ENCODE measurements around the gene NRIP1. TPM values are rescaled to one million over a fixed set of nuclear protein-coding genes. Genes with fewer than 3 reads are reported as not detected.
"Not testable (repeated sequence)": the region's sequence is repeated elsewhere in the genome, so short reads cannot be mapped to it uniquely, and the experiment has no call there.

The NRIP1 gene
- total RNA-seq, 1 donor from 2014 or later = 11.4 TPM

GRCh38 chr21:14927324-14927723 lies 137.5 kb downstream of the NRIP1 start:
- H3K4me1 Mint-ChIP-seq (ENCODE audit: low read depth) = not testable (repeated sequence)

DNA sequence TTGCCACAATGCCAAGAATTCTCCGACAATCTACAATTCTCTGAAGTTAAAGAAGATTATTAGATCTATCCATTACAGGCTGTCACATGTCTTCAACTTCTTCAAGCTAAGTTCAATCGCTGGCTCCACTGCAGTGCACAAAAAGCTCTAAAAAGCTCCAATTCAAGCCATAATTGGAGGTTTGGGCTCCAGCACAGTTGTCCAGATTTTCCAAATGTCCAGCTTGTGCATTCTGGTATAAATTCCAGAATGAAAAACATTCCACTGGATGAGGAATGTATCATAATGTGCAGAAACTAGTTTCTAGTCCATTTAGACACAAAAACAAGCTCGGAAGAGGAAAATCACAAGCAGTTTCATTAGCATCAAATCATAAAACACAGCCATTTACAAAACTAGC lies 138.6 kb downstream of the NRIP1 start:
- no peak for DNase-seq (ENCODE audit: low spot score)
- Mint-ChIP-seq H3K4me1 (ENCODE audit: low read depth) (no peaks in the 10 kb centered on the region), H3K9me3 (no peaks in the 10 kb centered on the region), H3K4me3 (no peak overlapping the region), H3K27me3 (ENCODE audit: insufficient read depth) (no peaks in the 10 kb centered on the region), H3K36me3 (ENCODE audit: low read depth) (no peaks in the 10 kb centered on the region), H3K27ac (no peak overlapping the region)
- intact Hi-C loops (cut with micrococcal nuclease) = no loop called here

More at GRCh38 chr21:14927324-14927723, 137.5 kb downstream of the NRIP1 start:
- H3K36me3 Mint-ChIP-seq (ENCODE audit: low read depth); H3K27me3 Mint-ChIP-seq (ENCODE audit: insufficient read depth); DNase-seq (ENCODE audit: low spot score); H3K9me3 Mint-ChIP-seq; H3K4me3 Mint-ChIP-seq; H3K27ac Mint-ChIP-seq; intact Hi-C loops (cut with micrococcal nuclease): not testable (repeated sequence)

DNA sequence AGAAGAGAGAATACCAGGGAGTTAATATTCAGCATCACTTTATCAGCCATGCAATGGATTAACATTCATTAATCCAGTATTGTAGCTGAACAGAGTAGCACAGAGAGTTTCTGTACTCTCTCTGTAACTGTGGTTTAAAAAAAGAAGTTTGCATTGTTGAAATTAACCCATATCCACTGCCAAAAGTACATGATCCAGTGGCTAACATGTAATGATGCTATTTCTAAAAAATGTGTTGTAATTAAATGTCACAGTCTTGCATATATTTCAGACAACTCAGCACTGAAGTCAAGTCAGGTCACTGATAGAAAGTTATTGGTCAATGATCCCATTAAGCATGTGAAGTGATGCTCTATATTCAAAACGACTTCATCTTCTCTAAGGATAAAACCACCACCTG lies 141.3 kb downstream of the NRIP1 start:
- no peaks in the 10 kb centered on the region for H3K27me3 Mint-ChIP-seq (ENCODE audit: insufficient read depth)
- H3K27ac Mint-ChIP-seq = no peak overlapping the region
- H3K4me3 Mint-ChIP-seq = no peak overlapping the region
- DNase-seq (ENCODE audit: low spot score) = no peak
- no peaks in the 10 kb centered on the region for H3K36me3 Mint-ChIP-seq (ENCODE audit: low read depth)
- no peaks in the 10 kb centered on the region for H3K9me3 Mint-ChIP-seq
- intact Hi-C loops (cut with micrococcal nuclease) = no loop called here
- H3K4me1 Mint-ChIP-seq (ENCODE audit: low read depth) = no peaks in the 10 kb centered on the region

GRCh38 chr21:14922980-14923379 lies 141.8 kb downstream of the NRIP1 start:
- intact Hi-C loops (cut with micrococcal nuclease) = no loop called here
- no peak for DNase-seq (ENCODE audit: low spot score)
- H3K4me1 Mint-ChIP-seq (ENCODE audit: low read depth) = no peaks in the 10 kb centered on the region
- H3K27me3 Mint-ChIP-seq (ENCODE audit: insufficient read depth) = no peaks in the 10 kb centered on the region
- H3K9me3 Mint-ChIP-seq = no peaks in the 10 kb centered on the region
- no peak overlapping the region for H3K4me3 Mint-ChIP-seq
- H3K27ac Mint-ChIP-seq = no peak overlapping the region
- no peaks in the 10 kb centered on the region for H3K36me3 Mint-ChIP-seq (ENCODE audit: low read depth)

DNA sequence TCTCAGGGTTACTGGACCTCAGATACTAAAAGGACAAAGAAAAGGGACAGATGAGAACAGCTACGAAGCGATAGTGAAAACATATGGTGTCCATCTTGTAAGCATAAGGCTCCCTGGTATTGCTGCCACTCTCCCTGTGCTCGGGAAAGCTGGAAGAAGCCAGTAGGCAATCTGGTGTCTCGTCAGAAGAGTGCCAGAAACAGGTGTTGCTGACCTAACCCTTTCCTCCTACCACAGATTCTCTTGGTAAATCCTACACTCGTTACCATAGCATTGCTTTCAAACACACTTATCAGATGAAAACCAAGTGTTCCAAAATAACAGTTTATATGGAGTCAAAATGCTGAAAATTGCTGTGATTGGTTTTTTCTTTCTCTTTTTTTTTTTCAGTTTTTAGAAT lies 146.3 kb downstream of the NRIP1 start:
- Mint-ChIP-seq H3K9me3 (no peaks in the 10 kb centered on the region), H3K4me3 (no peak overlapping the region)
- DNase-seq (ENCODE audit: low spot score) = no peak

DNA sequence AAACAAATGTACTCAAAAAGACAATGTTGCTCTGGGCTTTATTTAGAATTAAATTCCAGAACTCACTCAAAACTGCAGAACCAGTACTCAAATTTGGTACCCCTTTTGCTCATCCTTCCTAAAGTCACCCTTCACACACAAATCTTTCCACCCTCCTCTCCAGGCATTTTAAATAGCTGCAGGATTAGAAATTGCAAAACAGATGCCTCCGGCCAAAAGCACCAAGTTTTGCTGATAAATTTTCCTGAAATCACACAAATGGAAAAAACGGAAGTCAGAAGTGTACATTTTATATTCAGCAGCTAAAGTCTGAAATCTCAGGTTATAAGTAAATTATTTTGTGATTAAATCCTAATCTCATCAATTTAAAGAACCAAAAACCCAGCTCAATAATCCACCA lies 147.0 kb downstream of the NRIP1 start:
- intact Hi-C loops (cut with micrococcal nuclease) = no loop called here
- Mint-ChIP-seq H3K27ac (no peak overlapping the region), H3K4me3 (no peak overlapping the region), H3K9me3 (no peaks in the 10 kb centered on the region), H3K4me1 (ENCODE audit: low read depth) (no peaks in the 10 kb centered on the region), H3K36me3 (ENCODE audit: low read depth) (no peaks in the 10 kb centered on the region), H3K27me3 (ENCODE audit: insufficient read depth) (no peaks in the 10 kb centered on the region)
- no peak for DNase-seq (ENCODE audit: low spot score)

More for the DNA sequence above, 146.3 kb downstream of the NRIP1 start:
- intact Hi-C loops (cut with micrococcal nuclease) = no loop called here
- Mint-ChIP-seq H3K27ac (no peak overlapping the region), H3K36me3 (ENCODE audit: low read depth) (no peaks in the 10 kb centered on the region), H3K27me3 (ENCODE audit: insufficient read depth) (no peaks in the 10 kb centered on the region), H3K4me1 (ENCODE audit: low read depth) (no peaks in the 10 kb centered on the region)

GRCh38 chr21:14916676-14917141 lies 148.1 kb downstream of the NRIP1 start:
- Mint-ChIP-seq H3K27me3 (ENCODE audit: insufficient read depth) (no peaks in the 10 kb centered on the region), H3K27ac (no peak overlapping the region), H3K9me3 (no peaks in the 10 kb centered on the region), H3K4me1 (ENCODE audit: low read depth) (no peaks in the 10 kb centered on the region), H3K36me3 (ENCODE audit: low read depth) (no peaks in the 10 kb centered on the region), H3K4me3 (no peak overlapping the region)
- no peak for DNase-seq (ENCODE audit: low spot score)
- intact Hi-C loops (cut with micrococcal nuclease) = no loop called here

DNA sequence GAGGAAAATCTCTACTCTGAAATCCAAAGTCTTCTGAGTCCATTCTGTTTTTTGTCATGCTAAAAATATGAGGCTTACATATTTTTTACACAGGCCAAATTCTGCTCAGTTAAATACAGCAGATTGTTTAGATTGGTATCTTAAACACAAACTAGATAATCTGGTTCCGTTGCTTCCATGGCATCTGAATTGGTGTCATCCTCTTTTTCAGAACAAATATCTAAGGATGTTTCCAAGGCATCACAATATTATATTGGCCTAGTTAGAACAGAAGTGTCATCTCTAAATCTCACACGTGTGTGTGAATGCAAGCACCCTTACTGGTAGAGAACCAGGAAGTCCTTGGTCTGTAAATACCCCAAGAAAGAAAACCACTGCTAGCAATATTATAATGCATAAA lies 151.2 kb downstream of the NRIP1 start:
- intact Hi-C loops (cut with micrococcal nuclease) = no loop called here
- no peaks in the 10 kb centered on the region for H3K27me3 Mint-ChIP-seq (ENCODE audit: insufficient read depth)
- no peaks in the 10 kb centered on the region for H3K9me3 Mint-ChIP-seq
- no peak overlapping the region for H3K27ac Mint-ChIP-seq
- H3K4me1 Mint-ChIP-seq (ENCODE audit: low read depth) = no peaks in the 10 kb centered on the region
- DNase-seq (ENCODE audit: low spot score) = no peak
- no peak overlapping the region for H3K4me3 Mint-ChIP-seq
- no peaks in the 10 kb centered on the region for H3K36me3 Mint-ChIP-seq (ENCODE audit: low read depth)

DNA sequence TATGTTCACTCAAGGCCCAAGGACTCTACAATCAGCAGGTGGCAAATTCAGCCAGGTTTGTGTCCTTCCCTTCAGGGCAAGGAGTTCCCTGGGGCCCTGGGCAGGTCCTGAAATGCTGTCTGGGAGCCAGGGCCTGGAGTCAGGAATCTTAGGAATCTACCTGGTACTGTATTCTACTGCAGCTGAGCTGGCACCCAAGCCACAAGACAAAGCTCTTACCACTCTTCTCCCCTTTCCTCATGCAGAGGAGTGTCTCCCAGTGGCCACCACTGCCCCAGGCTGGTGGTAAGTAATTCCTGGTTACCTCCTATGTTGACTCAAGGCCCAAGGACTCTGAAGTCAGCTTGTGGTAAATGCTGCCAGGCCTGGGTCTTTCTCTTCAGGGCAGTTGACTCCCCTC lies 153.4 kb downstream of the NRIP1 start:
- Mint-ChIP-seq H3K36me3 (ENCODE audit: low read depth) (no peaks in the 10 kb centered on the region), H3K4me1 (ENCODE audit: low read depth) (no peaks in the 10 kb centered on the region), H3K27me3 (ENCODE audit: insufficient read depth) (no peaks in the 10 kb centered on the region), H3K9me3 (no peaks in the 10 kb centered on the region), H3K27ac (no peak overlapping the region), H3K4me3 (no peak overlapping the region)
- intact Hi-C loops (cut with micrococcal nuclease) = no loop called here
- no peak for DNase-seq (ENCODE audit: low spot score)

Measured in activated T-helper 1 cell treated with anti-CD3 and anti-CD28 coated beads, Interleukin-12 subunit alpha, Interleukin-12 subunit beta, Interleukin-2, Interleukin-4 antibody, amounts not matched to agents 30 ng/mL and 10 ng/mL and 1 ng/mL, durations not matched to agents 14 hours and 24 hours and 36 hours (primary cell).